Measurements from ENCODE around the gene MAGEB5.

- TF ChIP-seq CTCF (IDR thresholded peaks at IDR 0.05; ENCODE audit: poor library complexity, severe bottlenecking) (no peak), TAF1 (IDR thresholded peaks at IDR 0.05; ENCODE audit: low read depth) (no peak), EP300 (conservative IDR thresholded peaks at IDR 0.05; ENCODE audit: poor library complexity, severe bottlenecking) (no peak), MXI1 (conservative IDR thresholded peaks at IDR 0.05; ENCODE audit: poor library complexity, severe bottlenecking) (no peak), POLR2AphosphoS5 (IDR thresholded peaks at IDR 0.05) (no peak), EZH2 (IDR thresholded peaks at IDR 0.05; ENCODE audit: borderline replicate concordance, insufficient read depth, low read length, poor library complexity, severe bottlenecking) (no peak), RAD21 (conservative IDR thresholded peaks at IDR 0.05) (no peak), REST (IDR thresholded peaks at IDR 0.05; ENCODE audit: borderline replicate concordance) (no peak), SMC3 (conservative IDR thresholded peaks at IDR 0.05; ENCODE audit: poor library complexity) (no peak)
These were observed 37.6 kb downstream of the MAGEB5 start for GRCh38 chrX:26253526-26253925.
